GM21381 (cell line): ENCODE results near the gene CLSTN2.

Source experiments
- ATAC-seq: cut with Tn5 transposase; IDR thresholded peaks from one replicate; pipeline ENCODE4 v1.9.1; 2021; ENCODE audit warnings: mild to moderate bottlenecking, moderate library complexity; ENCODE audit not compliant: unreplicated experiment

Gene CLSTN2

GRCh38 chr3:139941580-139941979 lies 6.6 kb downstream of the CLSTN2 start:
- no peak for ATAC-seq

- no peak for ATAC-seq
Observed at GRCh38 chr3:139944256-139944910, 9.4 kb downstream of the CLSTN2 start.

GRCh38 chr3:139945386-139945785 lies 10.4 kb downstream of the CLSTN2 start:
- no peak for ATAC-seq

GRCh38 chr3:139945942-139946341 lies 11.0 kb downstream of the CLSTN2 start:
- ATAC-seq: no peak

GRCh38 chr3:139948467-139948866 lies 13.5 kb downstream of the CLSTN2 start:
- no peak for ATAC-seq

GRCh38 chr3:139948898-139949297 lies 13.9 kb downstream of the CLSTN2 start:
- no peak for ATAC-seq

GRCh38 chr3:139953131-139953910 lies 18.3 kb downstream of the CLSTN2 start:
- ATAC-seq: no peak

- no peak for ATAC-seq
Observed at GRCh38 chr3:139954146-139954860, 19.3 kb downstream of the CLSTN2 start.

- no peak for ATAC-seq
Observed at GRCh38 chr3:139957844-139958243, 22.9 kb downstream of the CLSTN2 start.

GRCh38 chr3:139969386-139969785 lies 34.4 kb downstream of the CLSTN2 start:
- no peak for ATAC-seq

GRCh38 chr3:139970526-139970925 lies 35.5 kb downstream of the CLSTN2 start:
- ATAC-seq: no peak

- ATAC-seq: no peak
Observed at GRCh38 chr3:139974809-139975425, 39.9 kb downstream of the CLSTN2 start.

GRCh38 chr3:139975594-139976365 lies 40.8 kb downstream of the CLSTN2 start:
- ATAC-seq: no peak

- ATAC-seq: no peak
Observed at GRCh38 chr3:139978966-139979365, 44.0 kb downstream of the CLSTN2 start.

GRCh38 chr3:139979991-139980390 lies 45.0 kb downstream of the CLSTN2 start:
- no peak for ATAC-seq

GRCh38 chr3:139982404-139982803 lies 47.4 kb downstream of the CLSTN2 start:
- no peak for ATAC-seq

- ATAC-seq: no peak
Observed at GRCh38 chr3:139985576-139985975, 50.6 kb downstream of the CLSTN2 start.

- ATAC-seq: no peak
Observed at GRCh38 chr3:139987908-139988307, 52.9 kb downstream of the CLSTN2 start.

- ATAC-seq: no peak
Observed at GRCh38 chr3:139988472-139989156, 53.6 kb downstream of the CLSTN2 start.

- ATAC-seq: no peak
Observed at GRCh38 chr3:139994891-139995290, 59.9 kb downstream of the CLSTN2 start.
